DOHH2 (cell line): ENCODE data around the gene HIVEP3.

Experiments
- H3F3A ChIP-seq: fragments of 200-600 bp; sonication (generic), shearing (Covaris generic); 2 replicates; pipeline ENCODE4 v1.6.0; 2016; ENCODE audit warnings: antibody characterized with exemption, mild to moderate bottlenecking; ENCODE audit not compliant: control insufficient read depth, insufficient read depth
- H3K27ac ChIP-seq: fragments of 200-600 bp; sonication (generic); 2 replicates; pipeline ENCODE4 v1.5.1; 2014; ENCODE audit warnings: low read depth, mild to moderate bottlenecking, low read length, moderate library complexity
- H3K27me3 ChIP-seq: fragments of 200-600 bp; sonication (generic); 2 replicates; pipeline ENCODE4 v1.6.1; 2014; ENCODE audit warnings: mild to moderate bottlenecking, low read length, mixed read lengths; ENCODE audit not compliant: control insufficient read depth
- H3K36me3 ChIP-seq: fragments of 200-600 bp; sonication (generic); 2 replicates; pipeline ENCODE4 v1.6.1; 2014; ENCODE audit warnings: mild to moderate bottlenecking, low read length, moderate library complexity, mixed read lengths; ENCODE audit not compliant: control insufficient read depth
- H3K4me1 ChIP-seq: fragments of 200-600 bp; sonication (generic); 2 replicates; pipeline ENCODE4 v1.6.1; 2014; ENCODE audit warnings: mild to moderate bottlenecking, low read length, mixed read lengths; ENCODE audit not compliant: control insufficient read depth
- H3K4me2 ChIP-seq: fragments of 200-600 bp; sonication (generic); 2 replicates; pipeline ENCODE4 v1.6.0; 2014; ENCODE audit warnings: mild to moderate bottlenecking, low read length, moderate library complexity
- H3K4me3 ChIP-seq: fragments of 200-600 bp; sonication (generic); 2 replicates; pipeline ENCODE4 v1.5.1; 2014; ENCODE audit warnings: mild to moderate bottlenecking, low read length, mixed read lengths
- H3K79me2 ChIP-seq: fragments of 200-600 bp; sonication (generic); 2 replicates; pipeline ENCODE4 v1.6.1; 2014; ENCODE audit warnings: mild to moderate bottlenecking, low read length, mixed read lengths; ENCODE audit not compliant: control insufficient read depth
- H3K9me2 ChIP-seq: fragments of 200-600 bp; sonication (generic); replicated peaks from 2 replicates; pipeline ENCODE4 v1.6.1; 2014; ENCODE audit warnings: mild to moderate bottlenecking, low read length, mixed read lengths; ENCODE audit not compliant: control insufficient read depth
- H3K9me3 ChIP-seq: fragments of 200-600 bp; sonication (generic); 2 replicates; pipeline ENCODE4 v1.6.1; 2014; ENCODE audit warnings: antibody characterized with exemption, low read length, mixed read lengths; ENCODE audit not compliant: control insufficient read depth, insufficient read depth
- H4K20me1 ChIP-seq: fragments of 200-600 bp; sonication (generic); 2 replicates; pipeline ENCODE4 v1.6.0; 2014; ENCODE audit warnings: low read depth, mild to moderate bottlenecking, antibody characterized with exemption, low read length, moderate library complexity; ENCODE audit not compliant: control insufficient read depth, insufficient read depth
- CTCF ChIP-seq: fragments of 200-600 bp; sonication (generic); IDR thresholded peaks from one replicate; pipeline ENCODE4 v1.5.1; 2014; ENCODE audit warnings: antibody characterized with exemption, mild to moderate bottlenecking, low read depth, low read length; ENCODE audit not compliant: poor library complexity, severe bottlenecking
- EZH2phosphoT487 ChIP-seq: fragments of 200-600 bp; sonication (generic); IDR thresholded peaks from 2 replicates; pipeline ENCODE4 v1.6.1; 2017; ENCODE audit warnings: borderline replicate concordance, mild to moderate bottlenecking, antibody characterized with exemption, low read length, moderate library complexity, mixed read lengths

HIVEP3 gene

GRCh38 chr1:41648230-41648629 lies 270.5 kb downstream of the HIVEP3 start:
- Histone ChIP-seq H3K4me3 (no peak overlapping the region), H3K4me1 (no peaks in the 10 kb centered on the region), H3K9me2 (no peaks in the 10 kb centered on the region), H3K27me3 (no peaks in the 10 kb centered on the region), H3K27ac (no peak overlapping the region), H3K79me2 (no peaks in the 10 kb centered on the region), H3K36me3 (no peaks in the 10 kb centered on the region), H3F3A (no peaks in the 10 kb centered on the region), H3K4me2 (no peak overlapping the region), H4K20me1 (no peaks in the 10 kb centered on the region), H3K9me3 (no peaks in the 10 kb centered on the region)
- TF ChIP-seq CTCF (no peak), EZH2phosphoT487 (no peak)

- Histone ChIP-seq H3K4me1 (no peaks in the 10 kb centered on the region), H3K36me3 (no peaks in the 10 kb centered on the region), H3K27me3 (no peaks in the 10 kb centered on the region), H3K4me3 (no peak overlapping the region), H4K20me1 (no peaks in the 10 kb centered on the region), H3F3A (no peaks in the 10 kb centered on the region), H3K79me2 (no peaks in the 10 kb centered on the region), H3K4me2 (no peak overlapping the region), H3K9me3 (no peaks in the 10 kb centered on the region), H3K27ac (no peak overlapping the region), H3K9me2 (no peaks in the 10 kb centered on the region)
- TF ChIP-seq CTCF (no peak), EZH2phosphoT487 (no peak)
These were observed 271.2 kb downstream of the HIVEP3 start for GRCh38 chr1:41647221-41648135.

GRCh38 chr1:41646186-41646585 lies 272.5 kb downstream of the HIVEP3 start:
- no peak overlapping the region for H3K27ac ChIP-seq
- H3K9me2 ChIP-seq: no peaks in the 10 kb centered on the region
- H4K20me1 ChIP-seq: no peaks in the 10 kb centered on the region
- H3K9me3 ChIP-seq: no peaks in the 10 kb centered on the region
- H3K79me2 ChIP-seq: no peaks in the 10 kb centered on the region
- no peaks in the 10 kb centered on the region for H3K27me3 ChIP-seq
- no peak overlapping the region for H3K4me2 ChIP-seq
- no peak overlapping the region for H3K4me3 ChIP-seq
- TF ChIP-seq EZH2phosphoT487: no peak
- no peak for TF ChIP-seq CTCF
- H3K36me3 ChIP-seq: no peaks in the 10 kb centered on the region
- no peaks in the 10 kb centered on the region for H3K4me1 ChIP-seq
- H3F3A ChIP-seq: no peaks in the 10 kb centered on the region
